BLaER1 treated with 17β-estradiol and CSF1 and Interleukin-3, amounts not matched to agents 10 nM and 100 nM (cell line): Measurements from ENCODE around the gene PGBD5.

Experiments
- H3K27ac ChIP-seq, 11 experiments: shearing (Covaris generic); formaldehyde crosslinking; 2 replicates each; pipeline ENCODE4 v1.8.1; 2022
- H3K27me3 ChIP-seq, 11 experiments: shearing (Covaris generic); formaldehyde crosslinking; 2 replicates each; pipeline ENCODE4 v1.8.1; 2022
- H3K36me3 ChIP-seq, 11 experiments: shearing (Covaris generic); formaldehyde crosslinking; 2 replicates each; pipeline ENCODE4 v1.8.1; 2022
- H3K4me1 ChIP-seq, 10 experiments: shearing (Covaris generic); formaldehyde crosslinking; 2 replicates each; pipeline ENCODE4 v1.8.1; 2022
- H3K4me2 ChIP-seq, 11 experiments: shearing (Covaris generic); formaldehyde crosslinking; 2 replicates each; pipeline ENCODE4 v1.8.1; 2022
- H3K4me3 ChIP-seq, 10 experiments: shearing (Covaris generic); formaldehyde crosslinking; 2 replicates each; pipeline ENCODE4 v1.8.1; 2022
- H3K9ac ChIP-seq, 11 experiments: shearing (Covaris generic); formaldehyde crosslinking; 2 replicates each; pipeline ENCODE4 v1.8.1; 2022
- H3K9me3 ChIP-seq, 11 experiments: shearing (Covaris generic); formaldehyde crosslinking; replicated peaks in 1 of 11; 2 replicates each; pipeline ENCODE4 v1.8.1; 2022
- H4K20me1 ChIP-seq, 11 experiments: shearing (Covaris generic); formaldehyde crosslinking; 2 replicates each; pipeline ENCODE4 v1.8.1; 2022
- Cebpa-rat ChIP-seq, 11 experiments: shearing (Covaris generic); IDR thresholded peaks; 2 replicates each; pipeline ENCODE4 v1.8.1; 2022

PGBD5 gene

GRCh38 chr1:230345139-230345885 is 80.8 kb downstream of the PGBD5 start:
- Histone ChIP-seq H3K4me3 (no peak overlapping the region), H4K20me1 (peaks cover 0 to 8% (median 0%) of the 10 kb centered on the region in 11 experiments; a peak in 1 of 22 replicates), H3K9me3 (no peaks in the 10 kb centered on the region), H3K4me2 (no peak overlapping the region), H3K27me3 (no peaks in the 10 kb centered on the region), H3K4me1 (0 out of 20 replicates have a peak, but pooled peaks cover 0 to 7% (median 0%) of the 10 kb centered on the region in 10 experiments), H3K9ac (no peak overlapping the region), H3K36me3 (peaks cover 0 to 81% (median 0%) of the 10 kb centered on the region in 11 experiments; a peak in 5 of 22 replicates), H3K27ac (no peak overlapping the region)
- no peak for TF ChIP-seq Cebpa-rat (IDR thresholded peaks at IDR 0.05)

GRCh38 chr1:230342699-230343098 is 83.4 kb downstream of the PGBD5 start:
- no peak overlapping the region for H3K4me2 ChIP-seq
- peaks cover 0 to 66% (median 0%) of the 10 kb centered on the region in 11 experiments; a peak in 4 of 22 replicates for H3K36me3 ChIP-seq
- H3K9ac ChIP-seq: no peak overlapping the region
- H3K9me3 ChIP-seq: no peaks in the 10 kb centered on the region
- H3K4me1 ChIP-seq: 0 out of 20 replicates have a peak, but pooled peaks cover 0 to 7% (median 0%) of the 10 kb centered on the region in 10 experiments
- no peak for TF ChIP-seq Cebpa-rat (IDR thresholded peaks at IDR 0.05)
- H3K4me3 ChIP-seq: no peak overlapping the region
- H4K20me1 ChIP-seq: peaks cover 0 to 8% (median 0%) of the 10 kb centered on the region in 11 experiments; a peak in 2 of 22 replicates
- H3K27me3 ChIP-seq: no peaks in the 10 kb centered on the region
- H3K27ac ChIP-seq: no peak overlapping the region

GRCh38 chr1:230342019-230342418 is 84.1 kb downstream of the PGBD5 start:
- Histone ChIP-seq H3K27me3 (no peaks in the 10 kb centered on the region), H3K9ac (no peak overlapping the region), H3K9me3 (no peaks in the 10 kb centered on the region), H3K27ac (no peak overlapping the region), H3K36me3 (peaks cover 0 to 67% (median 0%) of the 10 kb centered on the region in 11 experiments; a peak in 4 of 22 replicates), H4K20me1 (peaks cover 0 to 8% (median 0%) of the 10 kb centered on the region in 11 experiments; a peak in 2 of 22 replicates), H3K4me3 (no peak overlapping the region), H3K4me1 (peaks cover 0 to 7% (median 0%) of the 10 kb centered on the region in 10 experiments; a peak in 2 of 20 replicates), H3K4me2 (no peak overlapping the region)
- no peak for TF ChIP-seq Cebpa-rat (IDR thresholded peaks at IDR 0.05)

GRCh38 chr1:230341162-230341546 is 85.0 kb downstream of the PGBD5 start:
- no peak for TF ChIP-seq Cebpa-rat (IDR thresholded peaks at IDR 0.05)
- Histone ChIP-seq H3K36me3 (peaks cover 0 to 69% (median 0%) of the 10 kb centered on the region in 11 experiments; a peak in 4 of 22 replicates), H3K27me3 (no peaks in the 10 kb centered on the region)

GRCh38 chr1:230340526-230341161 is 85.5 kb downstream of the PGBD5 start:
- no peak for TF ChIP-seq Cebpa-rat (IDR thresholded peaks at IDR 0.05)
- Histone ChIP-seq H3K4me2 (no peak overlapping the region), H3K4me1 (peaks cover 0 to 5% (median 0%) of the 10 kb centered on the region in 10 experiments; a peak in 3 of 20 replicates), H3K27ac (no peak overlapping the region), H3K27me3 (no peaks in the 10 kb centered on the region), H3K36me3 (peaks cover 0 to 69% (median 0%) of the 10 kb centered on the region in 11 experiments; a peak in 4 of 22 replicates), H3K4me3 (no peak overlapping the region), H4K20me1 (peaks cover 0 to 15% (median 0%) of the 10 kb centered on the region in 11 experiments; a peak in 2 of 22 replicates), H3K9me3 (no peaks in the 10 kb centered on the region), H3K9ac (no peak overlapping the region)

More at GRCh38 chr1:230341162-230341546, 85.0 kb downstream of the PGBD5 start:
- Histone ChIP-seq H4K20me1 (peaks cover 0 to 11% (median 0%) of the 10 kb centered on the region in 11 experiments; a peak in 2 of 22 replicates), H3K4me2 (no peak overlapping the region), H3K4me3 (no peak overlapping the region), H3K9ac (no peak overlapping the region), H3K9me3 (no peaks in the 10 kb centered on the region), H3K27ac (no peak overlapping the region), H3K4me1 (peaks cover 0 to 7% (median 0%) of the 10 kb centered on the region in 10 experiments; a peak in 3 of 20 replicates)

GRCh38 chr1:230339033-230339432 is 87.1 kb downstream of the PGBD5 start:
- H3K27ac ChIP-seq: no peak overlapping the region
- H3K9me3 ChIP-seq: no peaks in the 10 kb centered on the region
- H3K27me3 ChIP-seq: no peaks in the 10 kb centered on the region
- peaks cover 0 to 18% (median 0%) of the 10 kb centered on the region in 11 experiments; a peak in 1 of 22 replicates for H4K20me1 ChIP-seq
- peaks cover 0 to 7% (median 0%) of the 10 kb centered on the region in 10 experiments; a peak in 6 of 20 replicates for H3K4me1 ChIP-seq
- no peak overlapping the region for H3K4me3 ChIP-seq
- no peak overlapping the region for H3K9ac ChIP-seq
- TF ChIP-seq Cebpa-rat (IDR thresholded peaks at IDR 0.05): no peak
- H3K36me3 ChIP-seq: peaks cover 0 to 59% (median 0%) of the 10 kb centered on the region in 11 experiments; a peak in 4 of 22 replicates
- no peak overlapping the region for H3K4me2 ChIP-seq

GRCh38 chr1:230337266-230337665 is 88.9 kb downstream of the PGBD5 start:
- Histone ChIP-seq H3K9me3 (no peaks in the 10 kb centered on the region), H3K27me3 (peaks cover 0 to 8% (median 0%) of the 10 kb centered on the region in 11 experiments; a peak in 3 of 22 replicates), H3K27ac (no peak overlapping the region), H4K20me1 (peaks cover 0 to 35% (median 0%) of the 10 kb centered on the region in 11 experiments; a peak in 1 of 22 replicates), H3K4me1 (peaks cover 0 to 20% (median 11%) of the 10 kb centered on the region in 10 experiments; a peak in 11 of 20 replicates), H3K4me2 (peak overlapping the region in 2 of 11 experiments; percentile 22 to 30; a peak in 3 of 22 replicates), H3K9ac (no peak overlapping the region), H3K36me3 (peaks cover 0 to 67% (median 0%) of the 10 kb centered on the region in 11 experiments; a peak in 4 of 22 replicates), H3K4me3 (no peak overlapping the region)
- no peak for TF ChIP-seq Cebpa-rat (IDR thresholded peaks at IDR 0.05)

GRCh38 chr1:230335861-230336522 is 90.1 kb downstream of the PGBD5 start:
- Histone ChIP-seq H3K27ac (no peak overlapping the region), H3K9ac (no peak overlapping the region), H3K4me1 (peaks cover 0 to 20% (median 11%) of the 10 kb centered on the region in 10 experiments; a peak in 11 of 20 replicates), H3K4me2 (no peak overlapping the region), H3K36me3 (peaks cover 0 to 77% (median 0%) of the 10 kb centered on the region in 11 experiments; a peak in 4 of 22 replicates), H3K4me3 (no peak overlapping the region), H4K20me1 (peaks cover 0 to 31% (median 0%) of the 10 kb centered on the region in 11 experiments; a peak in 1 of 22 replicates), H3K27me3 (peaks cover 0 to 8% (median 0%) of the 10 kb centered on the region in 11 experiments; a peak in 3 of 22 replicates), H3K9me3 (no peaks in the 10 kb centered on the region)
- no peak for TF ChIP-seq Cebpa-rat (IDR thresholded peaks at IDR 0.05)
